Fibroblast of lung (primary cell): ENCODE data around the gene MROH8. TPM values are rescaled to one million over a fixed set of nuclear protein-coding genes. Genes with fewer than 3 reads are reported as not detected.

Source experiments
- DNase-seq, 2 donors: peaks; one replicate each; pipeline versions ENCODE4 v3.0.0 to v3.0.0-alpha.2; 2010; ENCODE audit warnings: low read depth in 2 of 2
- H2AFZ ChIP-seq: 2 replicates; pipeline ENCODE4 v1.5.1; 2012; ENCODE audit warnings: low read length, control low read depth, inconsistent platforms
- H3K27ac ChIP-seq: 2 replicates; pipeline ENCODE4 v1.5.1; 2011; ENCODE audit warnings: low read length, control low read depth; ENCODE audit not compliant: insufficient read depth
- H3K27me3 ChIP-seq: 2 replicates; pipeline ENCODE4 v1.5.1; 2011; ENCODE audit warnings: mild to moderate bottlenecking, low read length; ENCODE audit not compliant: control insufficient read depth, insufficient read depth
- H3K36me3 ChIP-seq: 2 replicates; pipeline ENCODE4 v1.5.1; 2011; ENCODE audit warnings: low read length; ENCODE audit not compliant: control insufficient read depth, insufficient read depth
- H3K4me1 ChIP-seq: 2 replicates; pipeline ENCODE4 v1.5.1; 2011; ENCODE audit warnings: low read length; ENCODE audit not compliant: control insufficient read depth, insufficient read depth; ENCODE audit errors: extremely low read depth
- H3K4me2 ChIP-seq: 2 replicates; pipeline ENCODE4 v1.5.1; 2011; ENCODE audit warnings: low read length, control low read depth; ENCODE audit not compliant: insufficient read depth; ENCODE audit errors: extremely low read depth
- H3K4me3 ChIP-seq, 4 experiments: fragments of 200-600 bp in 1 of 4; sonication (generic) in 1 of 4; replicated peaks in 1 of 4; 2 replicates each; pipeline ENCODE4 v1.5.1; 2011 to 2016; ENCODE audit warnings: low read length in 4 of 4, low read depth in 3 of 4, mild to moderate bottlenecking in 3 of 4, control low read depth in 2 of 4, inconsistent platforms in 1 of 4, mixed read lengths in 1 of 4; ENCODE audit not compliant: insufficient read depth in 1 of 4; ENCODE audit errors: control extremely low read depth in 1 of 4
- H3K79me2 ChIP-seq: 2 replicates; pipeline ENCODE4 v1.5.1; 2012; ENCODE audit warnings: mild to moderate bottlenecking, low read length, inconsistent platforms; ENCODE audit not compliant: control insufficient read depth, insufficient read depth
- H3K9ac ChIP-seq: 2 replicates; pipeline ENCODE4 v1.5.1; 2011; ENCODE audit warnings: mild to moderate bottlenecking, low read length, control low read depth; ENCODE audit not compliant: insufficient read depth
- H3K9me3 ChIP-seq: 2 replicates; pipeline ENCODE4 v1.5.1; 2012; ENCODE audit warnings: low read depth, low read length; ENCODE audit not compliant: control insufficient read depth, insufficient read depth
- H4K20me1 ChIP-seq: 2 replicates; pipeline ENCODE4 v1.5.1; 2011; ENCODE audit warnings: low read length; ENCODE audit not compliant: control insufficient read depth, insufficient read depth; ENCODE audit errors: extremely low read depth
- EZH2 ChIP-seq: IDR thresholded peaks from 2 replicates; pipeline ENCODE4 v1.5.1; 2012; ENCODE audit warnings: low read length, control low read depth, mild to moderate bottlenecking; ENCODE audit errors: missing control alignments
- polyA plus RNA-seq, 2 donors: library from polyadenylated mRNA; depleted of rRNA in 1 of 2; stranded (reverse) in 1 of 2; unstranded in 1 of 2; fragments of >200 nt; gene quantifications; 2 replicates each; pipeline ENCODE4 v1.2.1, GENCODE V29; 2011 to 2012; ENCODE audit warnings: missing spikeins in 1 of 2
- total RNA-seq: library from RNA; depleted of rRNA; stranded (reverse); fragments of >200 nt; gene quantifications from 2 replicates; pipeline ENCODE4 v1.2.1, GENCODE V29; 2014
- TF ChIP-seq, protein P1 (sequence below), 2 donors: IDR thresholded peaks in 1 of 2; conservative IDR thresholded peaks in 1 of 2; 1 replicate in 1 of 2; 2 replicates in 1 of 2; pipeline ENCODE4 v1.5.1; 2011 to 2012; ENCODE audit warnings: low read length in 2 of 2, control low read depth in 1 of 2, inconsistent platforms in 1 of 2, low read depth in 1 of 2, mild to moderate bottlenecking in 1 of 2

Gene MROH8
- total and polyA plus RNA-seq, 2 donors (not counting 1 experiment from before 2014, with no cell fraction given), result 1.2 to 2.9 TPM

GRCh38 chr20:37123441-37123840, 55.9 kb downstream of the MROH8 start:
- H3K4me2 ChIP-seq, result no peak overlapping the region
- no peaks in the 10 kb centered on the region for H4K20me1 ChIP-seq
- TF ChIP-seq, protein P1, sequence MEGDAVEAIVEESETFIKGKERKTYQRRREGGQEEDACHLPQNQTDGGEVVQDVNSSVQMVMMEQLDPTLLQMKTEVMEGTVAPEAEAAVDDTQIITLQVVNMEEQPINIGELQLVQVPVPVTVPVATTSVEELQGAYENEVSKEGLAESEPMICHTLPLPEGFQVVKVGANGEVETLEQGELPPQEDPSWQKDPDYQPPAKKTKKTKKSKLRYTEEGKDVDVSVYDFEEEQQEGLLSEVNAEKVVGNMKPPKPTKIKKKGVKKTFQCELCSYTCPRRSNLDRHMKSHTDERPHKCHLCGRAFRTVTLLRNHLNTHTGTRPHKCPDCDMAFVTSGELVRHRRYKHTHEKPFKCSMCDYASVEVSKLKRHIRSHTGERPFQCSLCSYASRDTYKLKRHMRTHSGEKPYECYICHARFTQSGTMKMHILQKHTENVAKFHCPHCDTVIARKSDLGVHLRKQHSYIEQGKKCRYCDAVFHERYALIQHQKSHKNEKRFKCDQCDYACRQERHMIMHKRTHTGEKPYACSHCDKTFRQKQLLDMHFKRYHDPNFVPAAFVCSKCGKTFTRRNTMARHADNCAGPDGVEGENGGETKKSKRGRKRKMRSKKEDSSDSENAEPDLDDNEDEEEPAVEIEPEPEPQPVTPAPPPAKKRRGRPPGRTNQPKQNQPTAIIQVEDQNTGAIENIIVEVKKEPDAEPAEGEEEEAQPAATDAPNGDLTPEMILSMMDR (conservative IDR thresholded peaks at IDR 0.05 in 1 of 2, IDR thresholded peaks at IDR 0.05 in 1 of 2; ENCODE audit: low read depth in 1 of 2, low read length in 2 of 2), result no peak
- no peak for TF ChIP-seq EZH2
- no peaks in the 10 kb centered on the region for H3K9me3 ChIP-seq
- H3K4me1 ChIP-seq, result no peaks in the 10 kb centered on the region
- H3K27ac ChIP-seq, result no peak overlapping the region
- H3K4me3 ChIP-seq, result no peak overlapping the region
- H3K27me3 ChIP-seq, result no peaks in the 10 kb centered on the region
- no peak overlapping the region for H2AFZ ChIP-seq
- no peaks in the 10 kb centered on the region for H3K79me2 ChIP-seq
- no peak overlapping the region for H3K9ac ChIP-seq
- no peak for DNase-seq
- no peaks in the 10 kb centered on the region for H3K36me3 ChIP-seq

- no peaks in the 10 kb centered on the region for H4K20me1 ChIP-seq
- H3K9me3 ChIP-seq, result no peaks in the 10 kb centered on the region
- TF ChIP-seq, protein P1 (conservative IDR thresholded peaks at IDR 0.05 in 1 of 2, IDR thresholded peaks at IDR 0.05 in 1 of 2; ENCODE audit: low read depth in 1 of 2, low read length in 2 of 2), result no peak
- TF ChIP-seq EZH2, result no peak
- H2AFZ ChIP-seq, result no peak overlapping the region
- H3K9ac ChIP-seq, result no peak overlapping the region
- H3K79me2 ChIP-seq, result no peaks in the 10 kb centered on the region
- H3K36me3 ChIP-seq, result no peaks in the 10 kb centered on the region
- H3K4me1 ChIP-seq, result no peaks in the 10 kb centered on the region
- no peak for DNase-seq
- no peak overlapping the region for H3K4me2 ChIP-seq
- H3K4me3 ChIP-seq, result no peak overlapping the region
- no peak overlapping the region for H3K27ac ChIP-seq
- no peaks in the 10 kb centered on the region for H3K27me3 ChIP-seq
Measured at GRCh38 chr20:37120497-37120896, 58.9 kb downstream of the MROH8 start.

- H3K4me1 ChIP-seq, result no peaks in the 10 kb centered on the region
- no peaks in the 10 kb centered on the region for H3K79me2 ChIP-seq
- no peak overlapping the region for H3K27ac ChIP-seq
- no peak for DNase-seq
- no peak overlapping the region for H3K9ac ChIP-seq
- no peak overlapping the region for H2AFZ ChIP-seq
- no peaks in the 10 kb centered on the region for H3K9me3 ChIP-seq
- no peaks in the 10 kb centered on the region for H3K27me3 ChIP-seq
- H3K36me3 ChIP-seq, result no peaks in the 10 kb centered on the region
- H3K4me3 ChIP-seq, result no peak overlapping the region
- no peaks in the 10 kb centered on the region for H4K20me1 ChIP-seq
- H3K4me2 ChIP-seq, result no peak overlapping the region
- TF ChIP-seq EZH2, result no peak
- TF ChIP-seq, protein P1 (conservative IDR thresholded peaks at IDR 0.05 in 1 of 2, IDR thresholded peaks at IDR 0.05 in 1 of 2; ENCODE audit: low read depth in 1 of 2, low read length in 2 of 2), result no peak
Measured at GRCh38 chr20:37119356-37120036, 59.9 kb downstream of the MROH8 start.
